IMR-90 (cell line): Measurements from ENCODE around the gene DNM3.

Source experiments
- CEBPB ChIP-seq: IDR thresholded peaks from 2 replicates; pipeline ENCODE4 v1.6.1; 2012; ENCODE audit warnings: low read depth, low read length, improper control_type of control experiment
- CTCF ChIP-seq: conservative IDR thresholded peaks from 2 replicates; pipeline ENCODE4 v1.5.1; 2012; ENCODE audit warnings: mild to moderate bottlenecking, low read depth, low read length, improper control_type of control experiment
- NFE2L2 ChIP-seq: fragments of 150-350 bp; IDR thresholded peaks from 2 replicates; pipeline ENCODE4 v1.6.1; 2016; ENCODE audit warnings: low read depth, mild to moderate bottlenecking, low read length
- POLR2A ChIP-seq: IDR thresholded peaks from 2 replicates; pipeline ENCODE4 v1.6.1; 2012; ENCODE audit warnings: mild to moderate bottlenecking, low read depth, low read length
- RCOR1 ChIP-seq: IDR thresholded peaks from 2 replicates; pipeline ENCODE4 v1.6.1; 2012; ENCODE audit warnings: mild to moderate bottlenecking, low read length, improper control_type of control experiment; ENCODE audit not compliant: insufficient replicate concordance
- RFX5 ChIP-seq: IDR thresholded peaks from 2 replicates; pipeline ENCODE4 v1.8.0; 2012; ENCODE audit warnings: low read depth, mild to moderate bottlenecking, low read length, moderate library complexity
- SMC3 ChIP-seq: fragments of 150-350 bp; IDR thresholded peaks from 2 replicates; pipeline ENCODE4 v1.6.1; 2016; ENCODE audit warnings: low read depth, mild to moderate bottlenecking, antibody characterized with exemption, low read length, moderate library complexity
- USF2 ChIP-seq: fragments of 150-350 bp; IDR thresholded peaks from 2 replicates; pipeline ENCODE4 v1.6.1; 2017; ENCODE audit warnings: mild to moderate bottlenecking, antibody characterized with exemption, low read length, low read depth

- TF ChIP-seq CTCF (no peak), RCOR1 (no peak), POLR2A (no peak), NFE2L2 (no peak), RFX5 (no peak), USF2 (no peak), SMC3 (no peak), CEBPB (no peak)
Observed at GRCh38 chr1:172255223-172255560, 413.9 kb downstream of the DNM3 start.
